AML-193 (cell line): ENCODE results near the gene CLPX.
"Not testable (repeated sequence)": the region's sequence is repeated elsewhere in the genome, so short reads cannot be mapped to it uniquely, and the experiment has no call there.

Experiments
- DNase-seq, 2 experiments: peaks; one replicate each; lab custom pipeline; 2025; lab: John Stamatoyannopoulos, UW

The CLPX gene

GRCh38 chr15:65101891-65102708 is 83.0 kb downstream of the CLPX start:
- no peak for DNase-seq

- DNase-seq: peak; percentile 3 to 16
These were observed 83.7 kb downstream of the CLPX start for GRCh38 chr15:65101411-65101890.

GRCh38 chr15:65100442-65100841 is 84.7 kb downstream of the CLPX start:
- no peak for DNase-seq

- DNase-seq: not testable (repeated sequence)
These were observed 85.3 kb downstream of the CLPX start for GRCh38 chr15:65099801-65100200.

- no peak for DNase-seq
These were observed 85.8 kb downstream of the CLPX start for GRCh38 chr15:65099336-65099735.
